H1 (cell line): ENCODE results near the gene EFHD1. TPM values are rescaled to one million over a fixed set of nuclear protein-coding genes. Genes with fewer than 3 reads are reported as not detected.

Experiments
- EP300 ChIP-seq, 2 experiments: IDR thresholded peaks; 1 replicate in 1 of 2; 2 replicates in 1 of 2; pipeline ENCODE4 v1.6.1; 2011 to 2012; ENCODE audit warnings: low read depth in 2 of 2, low read length in 2 of 2, mild to moderate bottlenecking in 2 of 2, borderline replicate concordance in 1 of 2, inconsistent platforms in 1 of 2, moderate library complexity in 1 of 2
- NRF1 ChIP-seq: IDR thresholded peaks from 2 replicates; pipeline ENCODE4 v1.6.1; 2011; ENCODE audit warnings: mild to moderate bottlenecking, low read depth, low read length, improper control_type of control experiment
- PHF8 ChIP-seq: fragments of 200-600 bp; sonication (generic); conservative IDR thresholded peaks from 2 replicates; pipeline ENCODE4 v1.7.1; 2012; ENCODE audit warnings: low read depth, mild to moderate bottlenecking, inconsistent platforms, low read length, moderate library complexity
- SAP30 ChIP-seq: fragments of 300-600 bp; sonication (generic); IDR thresholded peaks from 2 replicates; pipeline ENCODE4 v1.7.1; 2012; ENCODE audit warnings: low read length, moderate library complexity, mild to moderate bottlenecking, inconsistent platforms; ENCODE audit not compliant: insufficient read depth, insufficient replicate concordance
- polyA plus RNA-seq, 7 experiments: library from polyadenylated mRNA; depleted of rRNA in 3 of 7; stranded (reverse) in 5 of 7; unstranded in 2 of 7; fragments of >200 nt in 5 of 7; fragments of 200-250 nt in 2 of 7; gene quantifications; 1 replicate in 5 of 7; 2 replicates in 1 of 7; 4 replicates in 1 of 7; pipeline versions ENCODE4 v1.2.1 to v1.2.3, GENCODE V29; 2011 to 2013; ENCODE audit warnings: missing spikeins in 2 of 7, mixed read lengths in 2 of 7
- total RNA-seq: library from RNA; stranded (reverse); fragmentation: NEBNext Ultra II Directional; extraction: Animal tissue kit (Norgen Biotek cat#: 25700); gene quantifications from 2 replicates; pipeline ENCODE4 v1.2.1, GENCODE V29; 2021

EFHD1 gene
- total and polyA plus RNA-seq, 2 of the 8 experiments (the other 6 are each of a cell fraction or from before 2014, with no cell fraction given), result 3.4 to 4.5 TPM

DNA sequence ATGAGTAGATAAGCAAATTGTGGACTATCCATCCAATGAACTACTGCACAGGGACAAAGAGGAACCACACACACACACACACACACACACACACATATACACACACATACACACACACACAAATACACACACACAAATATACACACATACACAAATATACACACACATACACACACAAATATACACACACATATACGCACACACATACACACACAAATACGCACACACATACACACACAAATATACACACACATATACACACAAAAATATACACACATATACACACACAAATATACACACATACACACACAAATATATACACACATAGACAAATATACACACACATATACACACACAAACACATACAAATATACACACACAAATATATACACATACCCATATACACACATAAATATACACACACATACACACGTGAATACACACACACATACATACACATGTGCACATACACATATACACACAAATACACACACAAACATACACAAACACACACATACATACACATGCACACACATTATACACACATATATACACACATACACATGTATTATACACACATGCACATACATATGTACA is 19.8 kb upstream of the EFHD1 start (continued):
- TF ChIP-seq NRF1 (no peak), PHF8 (no peak), SAP30 (no peak), EP300 (IDR thresholded peaks at IDR 0.05; ENCODE audit: borderline replicate concordance in 1 of 2, low read depth in 2 of 2, low read length in 2 of 2) (no peak)
